Measurements from ENCODE around the gene API5. TPM values are rescaled to one million over a fixed set of nuclear protein-coding genes. Genes with fewer than 3 reads are reported as not detected.
A peak's percentile ranks its signal among the peaks of the same experiment; 100 is the strongest.

The API5 gene
- total RNA-seq, 1 experiment from 2014 or later = 100 TPM

GRCh38 chr11:43376594-43376993, 64.8 kb downstream of the API5 start:
- TF ChIP-seq, protein P1, sequence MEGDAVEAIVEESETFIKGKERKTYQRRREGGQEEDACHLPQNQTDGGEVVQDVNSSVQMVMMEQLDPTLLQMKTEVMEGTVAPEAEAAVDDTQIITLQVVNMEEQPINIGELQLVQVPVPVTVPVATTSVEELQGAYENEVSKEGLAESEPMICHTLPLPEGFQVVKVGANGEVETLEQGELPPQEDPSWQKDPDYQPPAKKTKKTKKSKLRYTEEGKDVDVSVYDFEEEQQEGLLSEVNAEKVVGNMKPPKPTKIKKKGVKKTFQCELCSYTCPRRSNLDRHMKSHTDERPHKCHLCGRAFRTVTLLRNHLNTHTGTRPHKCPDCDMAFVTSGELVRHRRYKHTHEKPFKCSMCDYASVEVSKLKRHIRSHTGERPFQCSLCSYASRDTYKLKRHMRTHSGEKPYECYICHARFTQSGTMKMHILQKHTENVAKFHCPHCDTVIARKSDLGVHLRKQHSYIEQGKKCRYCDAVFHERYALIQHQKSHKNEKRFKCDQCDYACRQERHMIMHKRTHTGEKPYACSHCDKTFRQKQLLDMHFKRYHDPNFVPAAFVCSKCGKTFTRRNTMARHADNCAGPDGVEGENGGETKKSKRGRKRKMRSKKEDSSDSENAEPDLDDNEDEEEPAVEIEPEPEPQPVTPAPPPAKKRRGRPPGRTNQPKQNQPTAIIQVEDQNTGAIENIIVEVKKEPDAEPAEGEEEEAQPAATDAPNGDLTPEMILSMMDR (IDR thresholded peaks at IDR 0.05; ENCODE audit: unreplicated experiment) = no peak
- H3K4me1 Mint-ChIP-seq (ENCODE audit: insufficient read depth, unreplicated experiment) = peaks cover 9% of the 10 kb centered on the region
- POLR2A ChIA-PET = interaction anchor here (0.6 to 5.5 kb wide), 6 partner anchors 9 to 544 kb away, joined by 3 to 45 read pairs (median 4); partner anchors contain the start of genes API5 and TTC17
- peaks cover 40% of the 10 kb centered on the region for H3K36me3 Mint-ChIP-seq (ENCODE audit: insufficient read depth, unreplicated experiment)
- peak overlapping the region; percentile 84 for H3K27ac Mint-ChIP-seq (ENCODE audit: low read depth, unreplicated experiment)
- DNase-seq (ENCODE audit: unreplicated experiment) = peak; percentile 83
- H3K27me3 Mint-ChIP-seq (ENCODE audit: insufficient read depth, unreplicated experiment) = no peaks in the 10 kb centered on the region
- H3K4me3 Mint-ChIP-seq (ENCODE audit: unreplicated experiment) = no peak overlapping the region
- BruUV-seq (replicated peaks) = no TSS peak
- CTCF ChIA-PET = interaction anchor here (1.0 kb wide), 1 partner anchor 10 kb away, joined by 3 read pairs; no protein-coding TSS in a partner anchor
- intact Hi-C loops (cut with micrococcal nuclease) = no loop called here
- no peaks in the 10 kb centered on the region for H3K9me3 Mint-ChIP-seq (ENCODE audit: unreplicated experiment)

GRCh38 chr11:43377389-43377788, 65.6 kb downstream of the API5 start:
- Mint-ChIP-seq H3K36me3 (ENCODE audit: insufficient read depth, unreplicated experiment) (peaks cover 40% of the 10 kb centered on the region), H3K4me1 (ENCODE audit: insufficient read depth, unreplicated experiment) (peaks cover 12% of the 10 kb centered on the region), H3K27me3 (ENCODE audit: insufficient read depth, unreplicated experiment) (no peaks in the 10 kb centered on the region), H3K9me3 (ENCODE audit: unreplicated experiment) (no peaks in the 10 kb centered on the region), H3K4me3 (ENCODE audit: unreplicated experiment) (no peak overlapping the region), H3K27ac (ENCODE audit: low read depth, unreplicated experiment) (peak overlapping the region; percentile 50)
- ChIA-PET CTCF (interaction anchor here (0.8 to 1.7 kb wide), 3 partner anchors 19 to 95 kb away, joined by 3 to 4 read pairs (median 3); partner anchors contain the start of gene TTC17), POLR2A (interaction anchor here (0.7 to 5.5 kb wide), 6 partner anchors 10 to 692 kb away, joined by 3 to 45 read pairs (median 4); partner anchors contain the start of genes API5 and TTC17)
- TF ChIP-seq, protein P1 (IDR thresholded peaks at IDR 0.05; ENCODE audit: unreplicated experiment) = no peak
- intact Hi-C loops (cut with micrococcal nuclease) = no loop called here
- BruUV-seq (replicated peaks) = no TSS peak
- no peak for DNase-seq (ENCODE audit: unreplicated experiment)

DNA sequence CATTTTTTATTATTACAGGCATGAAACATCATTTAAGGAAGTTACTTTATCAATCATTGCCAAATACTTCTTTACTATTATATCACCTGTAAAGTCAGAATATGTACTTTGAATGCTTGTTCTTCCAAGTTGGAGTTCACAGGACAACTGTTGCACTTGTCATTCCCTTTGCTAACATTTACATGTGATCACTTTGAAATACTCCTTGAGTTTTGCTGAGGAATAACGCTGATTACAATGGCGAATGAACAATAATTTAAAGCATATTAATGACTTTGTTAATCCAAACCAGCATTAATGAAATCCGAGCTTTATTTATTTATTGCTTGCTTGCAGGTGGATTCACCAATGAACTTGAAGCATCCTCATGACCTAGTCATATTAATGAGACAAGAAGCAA, 67.1 kb downstream of the API5 start:
- no peak for DNase-seq (ENCODE audit: unreplicated experiment)
- H3K27ac Mint-ChIP-seq (ENCODE audit: low read depth, unreplicated experiment) = no peak overlapping the region
- no peak overlapping the region for H3K4me3 Mint-ChIP-seq (ENCODE audit: unreplicated experiment)
- no TSS peak for BruUV-seq (replicated peaks)
- ChIA-PET POLR2A (interaction anchor here (1.2 to 5.5 kb wide), 4 partner anchors 9 to 66 kb away, joined by 3 to 45 read pairs (median 12); partner anchors contain the start of genes API5 and TTC17), CTCF (interaction anchor here (1.4 to 1.9 kb wide), 2 partner anchors 40 to 50 kb away, joined by 3 to 6 read pairs; no protein-coding TSS in a partner anchor)
- peaks cover 42% of the 10 kb centered on the region for H3K36me3 Mint-ChIP-seq (ENCODE audit: insufficient read depth, unreplicated experiment)
- intact Hi-C loops (cut with micrococcal nuclease) = no loop called here
- H3K4me1 Mint-ChIP-seq (ENCODE audit: insufficient read depth, unreplicated experiment) = peaks cover 12% of the 10 kb centered on the region
- no peaks in the 10 kb centered on the region for H3K9me3 Mint-ChIP-seq (ENCODE audit: unreplicated experiment)
- TF ChIP-seq, protein P1 (IDR thresholded peaks at IDR 0.05; ENCODE audit: unreplicated experiment) = no peak
- H3K27me3 Mint-ChIP-seq (ENCODE audit: insufficient read depth, unreplicated experiment) = no peaks in the 10 kb centered on the region

GRCh38 chr11:43381802-43382201, 70.0 kb downstream of the API5 start:
- Mint-ChIP-seq H3K4me1 (ENCODE audit: insufficient read depth, unreplicated experiment) (peaks cover 5% of the 10 kb centered on the region), H3K27me3 (ENCODE audit: insufficient read depth, unreplicated experiment) (no peaks in the 10 kb centered on the region), H3K9me3 (ENCODE audit: unreplicated experiment) (no peaks in the 10 kb centered on the region), H3K27ac (ENCODE audit: low read depth, unreplicated experiment) (peak overlapping the region; percentile 20), H3K36me3 (ENCODE audit: insufficient read depth, unreplicated experiment) (peaks cover 44% of the 10 kb centered on the region), H3K4me3 (ENCODE audit: unreplicated experiment) (no peak overlapping the region)
- DNase-seq (ENCODE audit: unreplicated experiment) = no peak
- POLR2A ChIA-PET = interaction anchor here (0.9 to 5.5 kb wide), 2 partner anchors 17 to 23 kb away, joined by 3 to 45 read pairs; partner anchors contain the start of gene TTC17
- TF ChIP-seq, protein P1 (IDR thresholded peaks at IDR 0.05; ENCODE audit: unreplicated experiment) = no peak
- BruUV-seq (replicated peaks) = TSS peak; percentile 14
- CTCF ChIA-PET = interaction anchor here (0.7 kb wide), 1 partner anchor 15 kb away, joined by 3 read pairs; no protein-coding TSS in a partner anchor
- intact Hi-C loops (cut with micrococcal nuclease) = no loop called here

All from MCF 10A (cell line).